H9 (cell line): ENCODE measurements around the gene DHCR7. TPM values are rescaled to one million over a fixed set of nuclear protein-coding genes. Genes with fewer than 3 reads are reported as not detected.

Source experiments
- DNase-seq: peaks from one replicate; pipeline ENCODE4 v3.0.0-alpha.2; 2017
- H2AFZ ChIP-seq: one replicate; pipeline ENCODE4 v1.6.1; 2013; ENCODE audit warnings: mild to moderate bottlenecking, low read length, control low read depth, moderate library complexity
- H2AK5ac ChIP-seq: 2 replicates; pipeline ENCODE4 v1.6.1; 2013; ENCODE audit warnings: low read length, control low read depth, mixed read lengths; ENCODE audit not compliant: insufficient read length
- H2BK120ac ChIP-seq: one replicate; pipeline ENCODE4 v1.6.1; 2013; ENCODE audit warnings: low read depth, mild to moderate bottlenecking, low read length, control low read depth, inconsistent platforms; ENCODE audit not compliant: poor library complexity, severe bottlenecking
- H2BK12ac ChIP-seq: 2 replicates; pipeline ENCODE4 v1.6.1; 2013; ENCODE audit warnings: low read length, control low read depth, mixed read lengths, low read depth; ENCODE audit not compliant: insufficient read length
- H2BK15ac ChIP-seq: 2 replicates; pipeline ENCODE4 v1.6.1; 2013; ENCODE audit warnings: low read depth, low read length, control low read depth
- H2BK20ac ChIP-seq: one replicate; pipeline ENCODE4 v1.6.1; 2013; ENCODE audit warnings: low read depth, mild to moderate bottlenecking, low read length, control low read depth, inconsistent platforms; ENCODE audit not compliant: poor library complexity, severe bottlenecking
- H2BK5ac ChIP-seq: 2 replicates; pipeline ENCODE4 v1.6.1; 2013; ENCODE audit warnings: low read length, control low read depth, mixed read lengths; ENCODE audit not compliant: insufficient read length
- H3K14ac ChIP-seq: 2 replicates; pipeline ENCODE4 v1.6.1; 2013; ENCODE audit warnings: low read length, control low read depth; ENCODE audit not compliant: insufficient read depth
- H3K18ac ChIP-seq: 2 replicates; pipeline ENCODE4 v1.6.1; 2013; ENCODE audit warnings: low read depth, mild to moderate bottlenecking, mixed read lengths, low read length, control low read depth; ENCODE audit not compliant: insufficient read length
- H3K23ac ChIP-seq: 2 replicates; pipeline ENCODE4 v1.6.1; 2013; ENCODE audit warnings: low read length, control low read depth, mixed read lengths, low read depth; ENCODE audit not compliant: insufficient read length
- H3K23me2 ChIP-seq: 2 replicates; pipeline ENCODE4 v1.6.1; 2013; ENCODE audit warnings: low read depth, mild to moderate bottlenecking, mixed read lengths, low read length, control low read depth; ENCODE audit not compliant: insufficient read length, poor library complexity, severe bottlenecking
- H3K27ac ChIP-seq: 2 replicates; pipeline ENCODE4 v1.5.1; 2013; ENCODE audit warnings: low read length, control low read depth, mixed read lengths, low read depth; ENCODE audit not compliant: insufficient read length
- H3K27me3 ChIP-seq: 2 replicates; pipeline ENCODE4 v1.6.1; 2013; ENCODE audit warnings: low read length, control low read depth, inconsistent platforms; ENCODE audit not compliant: insufficient read depth
- H3K4ac ChIP-seq: 2 replicates; pipeline ENCODE4 v1.6.1; 2013; ENCODE audit warnings: low read depth, mild to moderate bottlenecking, control low read depth, inconsistent platforms, low read length, moderate library complexity
- H3K4me1 ChIP-seq: 2 replicates; pipeline ENCODE4 v1.6.1; 2013; ENCODE audit warnings: low read length, control low read depth, inconsistent platforms; ENCODE audit not compliant: insufficient read depth
- H3K4me2 ChIP-seq: 2 replicates; pipeline ENCODE4 v1.6.1; 2013; ENCODE audit warnings: low read length, control low read depth, mixed read lengths; ENCODE audit not compliant: insufficient read length, insufficient read depth
- H3K56ac ChIP-seq: 2 replicates; pipeline ENCODE4 v1.6.1; 2013; ENCODE audit warnings: low read depth, mild to moderate bottlenecking, mixed read lengths, low read length, control low read depth; ENCODE audit not compliant: insufficient read length
- H3K79me1 ChIP-seq: 2 replicates; pipeline ENCODE4 v1.6.1; 2013; ENCODE audit warnings: low read depth, mild to moderate bottlenecking, moderate library complexity, low read length, control low read depth, inconsistent platforms; ENCODE audit not compliant: insufficient read depth, poor library complexity, severe bottlenecking
- H3K79me2 ChIP-seq: 2 replicates; pipeline ENCODE4 v1.6.1; 2013; ENCODE audit warnings: low read length, control low read depth, inconsistent platforms; ENCODE audit not compliant: insufficient read depth
- H3K9ac ChIP-seq: 2 replicates; pipeline ENCODE4 v1.6.1; 2013; ENCODE audit warnings: low read length, control low read depth, mixed read lengths; ENCODE audit not compliant: insufficient read length; ENCODE audit errors: extremely low read depth
- H3K9me3 ChIP-seq: one replicate; pipeline ENCODE4 v1.6.1; 2013; ENCODE audit warnings: low read depth, low read length, inconsistent platforms; ENCODE audit not compliant: control insufficient read depth
- H3T11ph ChIP-seq: one replicate; pipeline ENCODE4 v1.6.1; 2013; ENCODE audit warnings: mild to moderate bottlenecking, low read length, control low read depth, inconsistent platforms
- H4K20me1 ChIP-seq: one replicate; pipeline ENCODE4 v1.6.1; 2013; ENCODE audit not compliant: control insufficient read depth, insufficient read length, insufficient read depth
- H4K5ac ChIP-seq: 2 replicates; pipeline ENCODE4 v1.6.1; 2013; ENCODE audit warnings: low read depth, mild to moderate bottlenecking, mixed read lengths, low read length, control low read depth; ENCODE audit not compliant: insufficient read length
- H4K8ac ChIP-seq: replicated peaks from 2 replicates; pipeline ENCODE4 v1.6.1; 2013; ENCODE audit warnings: low read length, control low read depth, mixed read lengths, low read depth; ENCODE audit not compliant: insufficient read length
- H4K91ac ChIP-seq: 2 replicates; pipeline ENCODE4 v1.6.1; 2013; ENCODE audit warnings: low read depth, mild to moderate bottlenecking, moderate library complexity, mixed read lengths, low read length, control low read depth; ENCODE audit not compliant: insufficient read length
- H3K27ac Mint-ChIP-seq, 3 experiments: 2 replicates in 2 of 3; 3 replicates in 1 of 3; pipeline ENCODE4 v1.8.0; 2020 to 2021; ENCODE audit warnings: mixed read lengths in 3 of 3, mild to moderate bottlenecking in 1 of 3, moderate library complexity in 1 of 3
- H3K27me3 Mint-ChIP-seq: 2 replicates; pipeline ENCODE4 v1.8.0; 2021; ENCODE audit warnings: low read depth, mild to moderate bottlenecking, moderate library complexity, mixed read lengths
- H3K36me3 Mint-ChIP-seq, 3 experiments: 2 replicates in 2 of 3; 3 replicates in 1 of 3; pipeline ENCODE4 v1.8.0; 2020 to 2021; ENCODE audit warnings: low read depth in 3 of 3, mixed read lengths in 3 of 3; ENCODE audit not compliant: insufficient read depth in 1 of 3
- H3K4me1 Mint-ChIP-seq, 2 experiments: 2 replicates each; pipeline ENCODE4 v1.8.0; 2020; ENCODE audit warnings: mixed read lengths in 2 of 2
- H3K4me3 Mint-ChIP-seq, 2 experiments: 2 replicates in 1 of 2; 3 replicates in 1 of 2; pipeline ENCODE4 v1.8.0; 2020 to 2021; ENCODE audit warnings: mild to moderate bottlenecking in 2 of 2, mixed read lengths in 2 of 2, moderate library complexity in 1 of 2
- H3K9me3 Mint-ChIP-seq, 2 experiments: 2 replicates in 1 of 2; 3 replicates in 1 of 2; pipeline ENCODE4 v1.8.0; 2020; ENCODE audit warnings: mild to moderate bottlenecking in 2 of 2, mixed read lengths in 2 of 2, moderate library complexity in 1 of 2
- CTCF ChIP-seq: fragments of 200-600 bp; sonication (generic); conservative IDR thresholded peaks from 3 replicates; pipeline ENCODE4 v1.8.0; 2021; ENCODE audit warnings: antibody characterized with exemption, mild to moderate bottlenecking
- WGBS: extraction: QIAGEN DNeasy Blood & Tissue Kit; methylation state at CpG from one replicate; pipeline ENCODE4 v1.1.7; 2013; ENCODE audit warnings: missing lambda C conversion rate, low lambda C conversion rate, mixed read lengths; ENCODE audit not compliant: insufficient read length; ENCODE audit errors: extremely low coverage; 5-methylcytosine and 5-hydroxymethylcytosine counted together
- total RNA-seq: library from RNA; stranded (reverse); gene quantifications from 2 replicates; pipeline ENCODE4 v1.2.1, GENCODE V29; 2021

The DHCR7 gene
- total RNA-seq, 1 experiment from 2014 or later: 124 TPM

DNA sequence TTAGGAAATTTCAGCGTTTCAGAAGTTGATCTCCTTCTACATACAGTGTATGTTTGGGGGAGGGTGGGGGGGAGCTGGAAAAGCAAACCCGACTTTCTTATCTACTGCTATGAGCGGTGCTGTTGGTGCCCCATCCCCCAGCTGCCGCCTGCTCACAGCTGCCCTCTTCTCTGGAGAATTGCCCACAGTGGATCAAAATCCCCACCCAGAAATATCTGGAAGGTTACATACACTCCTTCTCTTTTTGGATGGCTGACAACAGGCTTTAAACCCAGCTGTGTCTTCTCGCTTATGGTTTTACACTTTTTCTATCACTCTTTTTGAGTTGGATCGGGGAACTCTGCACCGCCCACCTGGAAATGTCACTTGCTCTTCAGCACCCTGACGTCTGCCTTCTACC is 56.4 kb downstream of the DHCR7 start:
- no peak for DNase-seq

More for the DNA sequence above, 56.4 kb downstream of the DHCR7 start:
- no peaks in the 10 kb centered on the region for H3K23me2 ChIP-seq
- no peak overlapping the region for H2BK12ac ChIP-seq
- no peak overlapping the region for H2AK5ac ChIP-seq
- no peak overlapping the region for H3K27ac Mint-ChIP-seq
- peaks cover 0 to 4% of the 10 kb centered on the region in 2 experiments; a peak in 1 of 4 replicates for H3K4me1 Mint-ChIP-seq
- no peaks in the 10 kb centered on the region for H3K4me1 ChIP-seq
- H3T11ph ChIP-seq: no peak overlapping the region
- H3K18ac ChIP-seq: no peak overlapping the region
- peaks cover 7 to 17% of the 10 kb centered on the region in 2 experiments; a peak in 4 of 5 replicates for H3K9me3 Mint-ChIP-seq
- H2AFZ ChIP-seq: no peak overlapping the region
- no peaks in the 10 kb centered on the region for H3K9me3 ChIP-seq
- H3K4me3 Mint-ChIP-seq: no peak overlapping the region
- no peak overlapping the region for H3K14ac ChIP-seq
- WGBS: no CpG with 5 or more reads among the region's 8 CpGs
- no peak overlapping the region for H4K5ac ChIP-seq
- no peak overlapping the region for H4K91ac ChIP-seq
- no peak overlapping the region for H3K56ac ChIP-seq
- no peak overlapping the region for H3K4me2 ChIP-seq
- no peak overlapping the region for H2BK5ac ChIP-seq
- no peak for TF ChIP-seq CTCF
- peaks cover 0 to 13% (median 0%) of the 10 kb centered on the region in 3 experiments; a peak in 2 of 7 replicates for H3K36me3 Mint-ChIP-seq
- H3K4ac ChIP-seq: no peak overlapping the region
- no peaks in the 10 kb centered on the region for H3K79me2 ChIP-seq
- H3K27ac ChIP-seq: no peak overlapping the region
- no peaks in the 10 kb centered on the region for H3K27me3 ChIP-seq
- H3K27me3 Mint-ChIP-seq: peaks cover 53% of the 10 kb centered on the region
- H3K9ac ChIP-seq: no peak overlapping the region
- H2BK120ac ChIP-seq: no peak overlapping the region
- H4K8ac ChIP-seq: no peak overlapping the region
- no peaks in the 10 kb centered on the region for H4K20me1 ChIP-seq
- no peaks in the 10 kb centered on the region for H3K79me1 ChIP-seq
- H2BK20ac ChIP-seq: no peak overlapping the region
- H2BK15ac ChIP-seq: no peak overlapping the region
- H3K23ac ChIP-seq: no peak overlapping the region
